ENCODE measurements around the gene SLC7A11.

DNA sequence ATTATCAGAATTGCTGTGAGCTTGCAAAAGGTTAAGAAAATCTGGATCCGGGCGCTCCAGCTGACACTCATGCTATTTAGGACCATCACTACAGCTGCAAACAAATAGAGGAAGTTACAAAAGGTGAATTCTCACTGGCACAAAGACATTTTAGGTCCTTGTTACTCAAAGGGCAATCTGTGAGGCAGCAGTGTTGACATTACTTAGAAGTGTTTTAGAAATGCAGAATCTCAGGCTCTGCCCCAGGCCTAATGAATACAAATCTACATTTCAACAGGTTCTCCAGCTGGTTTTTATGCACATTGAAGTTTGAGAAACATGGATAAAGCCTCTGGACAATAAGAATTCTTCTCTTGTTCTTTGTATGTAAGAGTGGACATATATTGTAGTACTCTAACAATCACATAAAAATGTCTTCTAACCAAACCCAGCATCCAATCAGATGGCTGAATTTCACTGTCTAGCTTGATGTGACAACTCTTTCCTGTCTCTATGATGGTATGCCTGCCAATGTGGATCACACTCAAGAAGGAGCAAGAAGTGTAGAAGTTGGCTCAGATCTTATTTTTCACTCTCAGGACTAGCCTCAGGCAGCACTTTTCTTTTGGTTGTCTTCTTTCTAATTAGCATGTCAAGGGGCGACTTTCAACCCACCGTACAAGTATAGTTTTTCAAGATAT is 18.8 kb downstream of the SLC7A11 start:
- TF ChIP-seq GABPA (IDR thresholded peaks at IDR 0.05; ENCODE audit: low read depth) (no peak), WRNIP1 (IDR thresholded peaks at IDR 0.05; ENCODE audit: borderline replicate concordance, low read depth, low read length) (no peak), EP300 (IDR thresholded peaks at IDR 0.05; ENCODE audit: borderline replicate concordance in 1 of 2, control insufficient read depth in 1 of 2, low read depth in 2 of 2, low read length in 2 of 2) (no peak), HCFC1 (IDR thresholded peaks at IDR 0.05; ENCODE audit: low read length) (no peak), KDM1A (IDR thresholded peaks at IDR 0.05; ENCODE audit: borderline replicate concordance) (no peak), TCF7 (IDR thresholded peaks at IDR 0.05; ENCODE audit: borderline replicate concordance) (no peak)
- TF ChIP-seq, protein P1, sequence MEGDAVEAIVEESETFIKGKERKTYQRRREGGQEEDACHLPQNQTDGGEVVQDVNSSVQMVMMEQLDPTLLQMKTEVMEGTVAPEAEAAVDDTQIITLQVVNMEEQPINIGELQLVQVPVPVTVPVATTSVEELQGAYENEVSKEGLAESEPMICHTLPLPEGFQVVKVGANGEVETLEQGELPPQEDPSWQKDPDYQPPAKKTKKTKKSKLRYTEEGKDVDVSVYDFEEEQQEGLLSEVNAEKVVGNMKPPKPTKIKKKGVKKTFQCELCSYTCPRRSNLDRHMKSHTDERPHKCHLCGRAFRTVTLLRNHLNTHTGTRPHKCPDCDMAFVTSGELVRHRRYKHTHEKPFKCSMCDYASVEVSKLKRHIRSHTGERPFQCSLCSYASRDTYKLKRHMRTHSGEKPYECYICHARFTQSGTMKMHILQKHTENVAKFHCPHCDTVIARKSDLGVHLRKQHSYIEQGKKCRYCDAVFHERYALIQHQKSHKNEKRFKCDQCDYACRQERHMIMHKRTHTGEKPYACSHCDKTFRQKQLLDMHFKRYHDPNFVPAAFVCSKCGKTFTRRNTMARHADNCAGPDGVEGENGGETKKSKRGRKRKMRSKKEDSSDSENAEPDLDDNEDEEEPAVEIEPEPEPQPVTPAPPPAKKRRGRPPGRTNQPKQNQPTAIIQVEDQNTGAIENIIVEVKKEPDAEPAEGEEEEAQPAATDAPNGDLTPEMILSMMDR (IDR thresholded peaks at IDR 0.05 in 2 of 3, conservative IDR thresholded peaks at IDR 0.05 in 1 of 3; ENCODE audit: control insufficient read depth in 2 of 3, extremely low read depth in 1 of 3, insufficient read depth in 1 of 3, low read depth in 3 of 3, low read length in 3 of 3), result no peak
